GM21390 (cell line): ENCODE data around the gene DCT.

ENCODE experiments used
- ATAC-seq: cut with Tn5 transposase; IDR thresholded peaks from one replicate; pipeline ENCODE4 v1.9.1; 2021; ENCODE audit not compliant: unreplicated experiment

Gene DCT

DNA sequence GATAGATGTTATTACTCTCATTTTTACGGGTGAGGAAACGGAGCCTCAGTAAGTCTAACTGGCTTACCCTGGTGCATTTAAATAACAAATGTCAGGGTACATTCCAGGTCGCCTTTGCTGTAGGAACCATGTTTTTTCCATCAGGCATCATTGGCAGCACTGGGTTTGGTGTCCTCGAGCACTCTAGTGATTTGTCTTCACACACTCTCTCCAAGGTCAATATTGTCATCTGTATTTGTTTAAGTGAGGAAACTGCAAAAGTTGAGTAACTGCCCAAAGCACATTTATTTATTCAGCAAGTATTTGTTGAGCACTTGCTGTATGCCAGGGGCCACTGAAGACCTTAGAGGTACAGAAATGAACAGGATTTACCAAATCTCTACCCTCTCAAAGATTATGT, 78.6 kb downstream of the DCT start:
- ATAC-seq, result no peak

DNA sequence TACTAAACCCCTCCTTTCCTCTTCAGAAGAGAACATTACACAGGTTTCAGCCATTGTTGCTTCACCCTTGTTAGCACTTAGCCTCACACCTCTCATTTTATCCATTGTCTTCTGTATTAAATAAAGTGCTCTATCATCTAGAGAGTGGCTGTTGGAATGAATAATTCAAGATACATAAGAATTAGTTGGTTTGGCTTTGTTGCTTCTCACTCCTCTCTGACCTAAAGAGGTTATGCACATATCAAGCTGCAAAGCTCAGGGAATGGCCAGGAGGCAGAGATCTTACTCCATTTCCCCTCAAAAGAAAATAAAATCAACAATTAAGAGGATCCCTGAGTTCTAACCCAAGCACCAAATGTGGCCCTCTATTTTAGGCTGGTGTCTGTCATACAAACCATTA, 79.7 kb downstream of the DCT start:
- no peak for ATAC-seq

DNA sequence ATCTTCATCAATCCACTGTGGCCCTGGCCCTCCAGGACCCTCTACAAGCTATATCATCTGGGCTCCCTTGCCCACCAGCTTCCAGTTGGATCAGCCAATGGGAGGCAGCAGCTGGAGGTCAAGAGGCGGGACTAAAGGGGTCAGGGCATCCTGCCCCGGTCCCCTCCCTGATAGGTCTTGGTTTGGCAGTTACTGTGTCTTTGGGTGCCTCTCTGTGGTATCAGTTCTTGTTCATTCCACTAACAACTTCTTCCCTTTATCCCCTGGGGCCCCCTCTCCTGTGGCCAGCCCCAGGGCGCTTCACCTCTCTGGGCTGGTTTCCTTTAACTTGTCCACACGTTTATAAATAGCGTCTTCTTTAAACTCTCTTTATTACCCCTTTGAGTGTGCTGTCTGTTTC, 83.6 kb downstream of the DCT start:
- no peak for ATAC-seq

DNA sequence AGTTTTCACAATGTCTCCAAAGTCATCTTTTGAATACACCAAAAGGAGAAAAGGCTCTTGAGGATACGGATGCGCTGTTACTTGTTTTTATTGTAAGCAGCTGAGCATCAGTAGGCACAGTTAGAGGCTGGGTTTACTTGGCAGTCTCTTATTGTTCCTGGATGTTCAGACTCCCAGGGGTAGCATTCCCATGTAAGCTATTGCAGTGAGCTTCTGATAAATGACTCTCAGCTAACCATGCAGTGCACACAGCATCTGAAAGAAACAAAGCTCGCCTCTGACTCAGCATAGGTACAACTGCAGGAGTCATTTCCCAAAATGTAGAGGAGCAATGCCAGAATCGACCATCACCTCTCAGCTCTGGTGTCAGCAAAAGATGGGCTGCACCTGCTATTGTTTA, 84.8 kb downstream of the DCT start:
- no peak for ATAC-seq

DNA sequence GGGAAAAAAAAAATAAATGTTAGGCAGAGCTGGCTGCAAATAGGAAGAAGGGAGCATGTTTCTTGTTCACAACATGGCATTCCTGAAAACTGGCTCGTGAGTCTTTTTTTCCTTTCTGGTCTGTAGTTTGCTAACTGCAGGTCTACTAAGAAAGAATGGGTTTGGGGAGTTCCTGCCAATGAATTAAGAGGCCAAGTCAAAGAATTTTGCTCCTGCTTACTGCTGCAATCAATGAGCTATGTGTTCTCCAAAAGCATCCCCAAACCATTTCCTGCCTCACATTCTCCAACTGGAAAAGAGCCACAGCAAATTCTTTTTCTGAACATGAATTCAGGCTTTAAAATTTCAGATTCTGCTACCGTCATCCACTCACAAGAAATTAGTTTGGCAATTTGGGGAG, 88.6 kb downstream of the DCT start:
- no peak for ATAC-seq

DNA sequence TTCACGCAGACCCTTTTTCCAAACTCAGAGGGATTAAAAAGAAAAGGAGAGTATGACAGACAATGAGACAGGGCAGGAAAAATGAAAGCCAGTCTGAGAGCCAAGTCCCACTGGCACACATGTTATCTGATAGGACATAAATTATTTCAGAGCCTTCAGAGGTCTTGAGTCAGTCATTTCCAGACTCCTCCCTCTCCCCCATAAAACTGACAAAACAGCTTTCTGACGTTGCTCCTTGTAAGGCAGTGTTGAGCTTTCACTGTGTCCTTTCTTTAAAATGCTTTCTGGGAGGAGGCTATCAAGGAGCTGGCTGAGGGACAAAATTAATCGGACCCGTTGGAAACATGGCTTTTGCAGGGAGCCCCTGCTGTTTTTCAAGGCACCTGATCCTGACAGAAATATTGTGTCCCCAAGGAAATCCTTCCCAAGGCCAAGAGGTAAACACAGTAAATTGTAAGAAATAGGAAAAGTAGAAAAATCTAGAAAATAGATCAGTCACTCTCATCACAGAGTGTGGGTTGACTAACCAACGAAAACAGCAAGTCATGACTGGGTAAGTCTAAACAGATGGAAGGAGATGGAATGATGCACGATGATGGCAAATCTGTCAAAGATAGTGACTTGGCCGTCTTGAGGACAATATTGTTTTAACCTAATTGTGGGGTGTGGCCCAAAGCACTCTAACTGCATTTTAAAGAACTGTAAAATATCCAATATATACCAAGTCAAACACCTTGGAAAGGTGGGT, 89.7 kb downstream of the DCT start:
- no peak for ATAC-seq

DNA sequence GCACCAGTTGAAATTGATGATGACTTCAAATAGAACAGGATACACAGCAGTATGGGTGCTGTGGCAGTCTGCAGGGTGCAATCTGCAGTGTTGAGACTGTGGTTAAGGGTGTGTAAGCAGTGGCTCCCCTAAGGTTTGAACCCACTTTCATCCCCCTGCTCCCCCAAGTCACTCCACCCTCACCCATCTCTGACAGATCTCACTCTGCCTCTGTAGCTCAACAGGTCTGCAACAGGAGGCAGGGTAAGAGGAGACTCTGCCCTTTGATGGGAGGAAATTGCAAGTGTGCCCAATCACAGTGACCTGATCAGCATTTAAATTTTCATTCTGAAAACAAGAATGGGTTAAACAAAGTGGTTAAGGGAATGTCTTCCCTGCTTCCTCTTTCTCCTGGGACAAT, 92.4 kb downstream of the DCT start:
- ATAC-seq, result no peak
